Measurements from ENCODE around the gene KRTAP9-1. TPM values are rescaled to one million over a fixed set of nuclear protein-coding genes. Genes with fewer than 3 reads are reported as not detected.
"Not testable (repeated sequence)": the region's sequence is repeated elsewhere in the genome, so short reads cannot be mapped to it uniquely, and the experiment has no call there.

The KRTAP9-1 gene
- polyA plus RNA-seq, 1 donor from 2014 or later = not detected

GRCh38 chr17:41153856-41154255 lies 35.8 kb upstream of the KRTAP9-1 start:
- Histone ChIP-seq H3K9ac (ENCODE audit: low read length) (no peak overlapping the region), H3K27ac (ENCODE audit: low read length) (no peak overlapping the region), H3K4me3 (ENCODE audit: low read length) (no peak overlapping the region), H3K36me3 (ENCODE audit: insufficient read depth, low read length) (no peaks in the 10 kb centered on the region), H4K20me1 (ENCODE audit: insufficient read depth) (no peaks in the 10 kb centered on the region), H2AFZ (ENCODE audit: low read depth, low read length) (no peak overlapping the region), H3K79me2 (replicated peaks; ENCODE audit: insufficient read depth, low read length) (no peaks in the 10 kb centered on the region), H3K9me2 (ENCODE audit: insufficient read depth, low read length) (no peaks in the 10 kb centered on the region), H3K4me2 (ENCODE audit: low read length) (no peak overlapping the region), H3F3A (ENCODE audit: insufficient read depth, low read length, poor library complexity, severe bottlenecking) (no peaks in the 10 kb centered on the region), H3K27me3 (ENCODE audit: insufficient read depth, low read depth, low read length) (no peaks in the 10 kb centered on the region), H3K9me3 (ENCODE audit: low read length) (no peaks in the 10 kb centered on the region)
- TF ChIP-seq TAF1 (IDR thresholded peaks at IDR 0.05; ENCODE audit: low read depth) (no peak), EZH2 (IDR thresholded peaks at IDR 0.05; ENCODE audit: borderline replicate concordance, insufficient read depth, low read length, poor library complexity, severe bottlenecking) (no peak), SMC3 (conservative IDR thresholded peaks at IDR 0.05; ENCODE audit: poor library complexity) (no peak), POLR2AphosphoS5 (IDR thresholded peaks at IDR 0.05) (no peak), EP300 (conservative IDR thresholded peaks at IDR 0.05; ENCODE audit: poor library complexity, severe bottlenecking) (no peak), CTCF (IDR thresholded peaks at IDR 0.05; ENCODE audit: poor library complexity, severe bottlenecking) (no peak), RAD21 (conservative IDR thresholded peaks at IDR 0.05) (no peak), MXI1 (conservative IDR thresholded peaks at IDR 0.05; ENCODE audit: poor library complexity, severe bottlenecking) (no peak)
- TF ChIP-seq, protein P1, sequence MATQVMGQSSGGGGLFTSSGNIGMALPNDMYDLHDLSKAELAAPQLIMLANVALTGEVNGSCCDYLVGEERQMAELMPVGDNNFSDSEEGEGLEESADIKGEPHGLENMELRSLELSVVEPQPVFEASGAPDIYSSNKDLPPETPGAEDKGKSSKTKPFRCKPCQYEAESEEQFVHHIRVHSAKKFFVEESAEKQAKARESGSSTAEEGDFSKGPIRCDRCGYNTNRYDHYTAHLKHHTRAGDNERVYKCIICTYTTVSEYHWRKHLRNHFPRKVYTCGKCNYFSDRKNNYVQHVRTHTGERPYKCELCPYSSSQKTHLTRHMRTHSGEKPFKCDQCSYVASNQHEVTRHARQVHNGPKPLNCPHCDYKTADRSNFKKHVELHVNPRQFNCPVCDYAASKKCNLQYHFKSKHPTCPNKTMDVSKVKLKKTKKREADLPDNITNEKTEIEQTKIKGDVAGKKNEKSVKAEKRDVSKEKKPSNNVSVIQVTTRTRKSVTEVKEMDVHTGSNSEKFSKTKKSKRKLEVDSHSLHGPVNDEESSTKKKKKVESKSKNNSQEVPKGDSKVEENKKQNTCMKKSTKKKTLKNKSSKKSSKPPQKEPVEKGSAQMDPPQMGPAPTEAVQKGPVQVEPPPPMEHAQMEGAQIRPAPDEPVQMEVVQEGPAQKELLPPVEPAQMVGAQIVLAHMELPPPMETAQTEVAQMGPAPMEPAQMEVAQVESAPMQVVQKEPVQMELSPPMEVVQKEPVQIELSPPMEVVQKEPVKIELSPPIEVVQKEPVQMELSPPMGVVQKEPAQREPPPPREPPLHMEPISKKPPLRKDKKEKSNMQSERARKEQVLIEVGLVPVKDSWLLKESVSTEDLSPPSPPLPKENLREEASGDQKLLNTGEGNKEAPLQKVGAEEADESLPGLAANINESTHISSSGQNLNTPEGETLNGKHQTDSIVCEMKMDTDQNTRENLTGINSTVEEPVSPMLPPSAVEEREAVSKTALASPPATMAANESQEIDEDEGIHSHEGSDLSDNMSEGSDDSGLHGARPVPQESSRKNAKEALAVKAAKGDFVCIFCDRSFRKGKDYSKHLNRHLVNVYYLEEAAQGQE (IDR thresholded peaks at IDR 0.05; ENCODE audit: borderline replicate concordance) = no peak

DNA sequence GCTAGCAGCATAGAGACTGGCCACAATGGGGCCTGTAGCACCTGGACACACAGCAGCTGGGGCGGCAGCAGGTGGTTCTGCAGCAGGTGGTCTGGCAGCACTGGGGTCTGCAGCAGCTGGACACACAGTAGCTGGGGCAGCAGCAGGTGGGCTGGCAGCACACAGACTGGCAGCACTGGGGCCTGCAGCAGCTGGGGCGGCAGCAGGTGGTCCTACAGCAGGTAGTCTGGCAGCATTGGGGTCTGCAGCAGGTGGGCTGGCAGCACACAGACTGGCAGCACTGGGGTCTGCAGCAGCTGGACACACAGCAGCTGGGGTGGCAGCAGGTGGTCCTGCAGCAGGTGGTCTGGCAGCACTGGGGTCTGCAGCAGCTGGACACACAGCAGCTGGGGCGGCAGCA lies 29.5 kb upstream of the KRTAP9-1 start:
- H4K20me1 ChIP-seq (ENCODE audit: insufficient read depth); H3K9me2 ChIP-seq (ENCODE audit: insufficient read depth, low read length); H3F3A ChIP-seq (ENCODE audit: insufficient read depth, low read length, poor library complexity, severe bottlenecking); H3K27ac ChIP-seq (ENCODE audit: low read length); H3K4me2 ChIP-seq (ENCODE audit: low read length); H3K36me3 ChIP-seq (ENCODE audit: insufficient read depth, low read length); H3K79me2 ChIP-seq (replicated peaks; ENCODE audit: insufficient read depth, low read length); H3K27me3 ChIP-seq (ENCODE audit: insufficient read depth, low read depth, low read length); H3K9me3 ChIP-seq (ENCODE audit: low read length); H3K9ac ChIP-seq (ENCODE audit: low read length); H3K4me3 ChIP-seq (ENCODE audit: low read length); H2AFZ ChIP-seq (ENCODE audit: low read depth, low read length): not testable (repeated sequence)

DNA sequence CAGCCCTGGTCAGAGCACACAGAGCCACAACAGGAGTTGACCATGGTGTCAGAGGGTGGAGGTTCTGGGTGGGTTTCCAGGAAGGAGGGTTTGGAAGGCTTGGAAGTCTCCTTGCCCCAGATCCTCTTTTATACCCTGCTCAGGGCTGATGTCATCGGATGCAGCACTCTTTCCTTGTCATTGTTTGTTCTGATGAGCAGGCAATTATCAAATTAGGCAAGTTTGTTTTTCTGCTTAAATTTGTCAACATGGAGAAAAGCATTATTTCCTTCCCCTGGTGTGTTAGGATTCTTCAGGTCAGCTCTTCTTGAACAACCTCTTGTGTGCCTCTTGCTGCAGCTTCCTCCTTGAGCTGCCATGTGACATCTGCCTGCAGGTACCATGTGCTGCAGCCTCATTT lies 29.0 kb upstream of the KRTAP9-1 start, which contains the start of gene KRTAP4-4:
TSS of gene KRTAP4-4 (minus strand) at position 101 of the 400 bp plus-strand sequence. CDS start at position 44, 57 bp downstream.
- H3K9me3 ChIP-seq (ENCODE audit: low read length) = no peaks in the 10 kb centered on the region
- H3K79me2 ChIP-seq (replicated peaks; ENCODE audit: insufficient read depth, low read length) = no peaks in the 10 kb centered on the region
- H3K4me3 ChIP-seq (ENCODE audit: low read length) = no peak within 1 kb of the TSS
- TF ChIP-seq RAD21 (conservative IDR thresholded peaks at IDR 0.05) (no peak), POLR2AphosphoS5 (IDR thresholded peaks at IDR 0.05) (no peak), CTCF (IDR thresholded peaks at IDR 0.05; ENCODE audit: poor library complexity, severe bottlenecking) (no peak)
- no peaks in the 10 kb centered on the region for H3K36me3 ChIP-seq (ENCODE audit: insufficient read depth, low read length)
- no peaks in the 10 kb centered on the region for H3F3A ChIP-seq (ENCODE audit: insufficient read depth, low read length, poor library complexity, severe bottlenecking)
- H3K9ac ChIP-seq (ENCODE audit: low read length) = no peak within 1 kb of the TSS
- H3K27me3 ChIP-seq (ENCODE audit: insufficient read depth, low read depth, low read length) = no peaks in the 10 kb centered on the region
- H4K20me1 ChIP-seq (ENCODE audit: insufficient read depth) = no peaks in the 10 kb centered on the region
- no peak within 1 kb of the TSS for H2AFZ ChIP-seq (ENCODE audit: low read depth, low read length)
- no peak within 1 kb of the TSS for H3K4me2 ChIP-seq (ENCODE audit: low read length)
- no peak within 1 kb of the TSS for H3K27ac ChIP-seq (ENCODE audit: low read length)
- no peaks in the 10 kb centered on the region for H3K9me2 ChIP-seq (ENCODE audit: insufficient read depth, low read length)
